CD14-positive monocyte (primary cell): ENCODE results near the gene APOB. TPM values are rescaled to one million over a fixed set of nuclear protein-coding genes. Genes with fewer than 3 reads are reported as not detected.

Experiments
- DNase-seq, 3 donors: peaks; one replicate each; pipeline ENCODE4 v3.0.0-alpha.2; 2011 to 2022
- H2AFZ ChIP-seq: 2 replicates; pipeline ENCODE4 v1.6.0; 2012; ENCODE audit warnings: mild to moderate bottlenecking, low read depth, low read length, inconsistent platforms; ENCODE audit not compliant: insufficient read depth, poor library complexity, severe bottlenecking
- H3K27ac ChIP-seq, 2 donors: 1 replicate in 1 of 2; 2 replicates in 1 of 2; pipeline ENCODE4 v1.5.1; 2012 to 2013; ENCODE audit warnings: low read length in 2 of 2, control low read depth in 1 of 2, inconsistent platforms in 1 of 2, low read depth in 1 of 2, mild to moderate bottlenecking in 1 of 2
- H3K27me3 ChIP-seq, 2 donors: one replicate each; pipeline versions ENCODE4 v1.6.0 to v1.6.1; 2011 to 2013; ENCODE audit warnings: low read length in 2 of 2; ENCODE audit not compliant: control insufficient read depth in 2 of 2, insufficient read depth in 2 of 2
- H3K36me3 ChIP-seq, 2 donors: replicated peaks in 1 of 2; 1 replicate in 1 of 2; 2 replicates in 1 of 2; pipeline versions ENCODE4 v1.5.1 to v1.6.1; 2012 to 2013; ENCODE audit warnings: low read length in 2 of 2, control low read depth in 1 of 2, inconsistent platforms in 1 of 2, mild to moderate bottlenecking in 1 of 2; ENCODE audit not compliant: insufficient read depth in 2 of 2, control insufficient read depth in 1 of 2
- H3K4me1 ChIP-seq, 2 donors: 1 replicate in 1 of 2; 2 replicates in 1 of 2; pipeline versions ENCODE4 v1.5.1 to v1.6.1; 2012 to 2013; ENCODE audit warnings: low read length in 2 of 2, control low read depth in 1 of 2, inconsistent platforms in 1 of 2, mild to moderate bottlenecking in 1 of 2, moderate library complexity in 1 of 2; ENCODE audit not compliant: insufficient read depth in 2 of 2, control insufficient read depth in 1 of 2
- H3K4me2 ChIP-seq: replicated peaks from 2 replicates; pipeline ENCODE3; 2012; ENCODE audit warnings: low read length, moderate library complexity, mild to moderate bottlenecking; ENCODE audit not compliant: poor library complexity, severe bottlenecking; ENCODE audit errors: extremely low read depth
- H3K4me3 ChIP-seq, 3 experiments: fragments of 200-600 bp in 1 of 3; sonication (generic) in 1 of 3; replicated peaks in 1 of 3; 1 replicate in 2 of 3; 2 replicates in 1 of 3; pipeline ENCODE4 v1.5.1; 2011 to 2013; ENCODE audit warnings: low read length in 3 of 3, mild to moderate bottlenecking in 3 of 3, control low read depth in 2 of 3, low read depth in 2 of 3, inconsistent platforms in 1 of 3, moderate library complexity in 1 of 3
- H3K79me2 ChIP-seq: 2 replicates; pipeline ENCODE4 v1.6.0; 2012; ENCODE audit warnings: mild to moderate bottlenecking, control low read depth, inconsistent platforms, low read length, moderate library complexity; ENCODE audit not compliant: insufficient read depth
- H3K9ac ChIP-seq: 2 replicates; pipeline ENCODE4 v1.6.0; 2017; ENCODE audit warnings: low read length, mild to moderate bottlenecking; ENCODE audit not compliant: insufficient read depth, poor library complexity, severe bottlenecking
- H3K9me3 ChIP-seq, 2 donors: replicated peaks in 1 of 2; 1 replicate in 1 of 2; 2 replicates in 1 of 2; pipeline versions ENCODE4 v1.5.1 to v1.6.1; 2012 to 2013; ENCODE audit warnings: low read length in 2 of 2, control low read depth in 1 of 2; ENCODE audit not compliant: control insufficient read depth in 1 of 2, insufficient read depth in 1 of 2
- H4K20me1 ChIP-seq: 2 replicates; pipeline ENCODE4 v1.6.0; 2012; ENCODE audit warnings: mild to moderate bottlenecking, low read length, control low read depth, moderate library complexity; ENCODE audit not compliant: insufficient read depth
- H3K27ac Mint-ChIP-seq, 7 donors: one replicate each; pipeline ENCODE4 v1.8.0; 2020; ENCODE audit warnings: mild to moderate bottlenecking in 7 of 7, mixed read lengths in 7 of 7, moderate library complexity in 6 of 7, inconsistent platforms in 2 of 7
- H3K27me3 Mint-ChIP-seq, 3 donors: one replicate each; pipeline ENCODE4 v1.8.0; 2021 to 2022; ENCODE audit warnings: low read depth in 3 of 3, mild to moderate bottlenecking in 3 of 3, mixed read lengths in 3 of 3, moderate library complexity in 3 of 3, inconsistent platforms in 1 of 3
- H3K36me3 Mint-ChIP-seq, 2 donors: one replicate each; pipeline ENCODE4 v1.8.0; 2020; ENCODE audit warnings: mixed read lengths in 2 of 2, inconsistent platforms in 1 of 2, mild to moderate bottlenecking in 1 of 2
- H3K4me1 Mint-ChIP-seq: one replicate; pipeline ENCODE4 v1.8.0; 2020; ENCODE audit warnings: mild to moderate bottlenecking, mixed read lengths
- H3K4me3 Mint-ChIP-seq, 2 donors: one replicate each; pipeline ENCODE4 v1.8.0; 2020; ENCODE audit warnings: mild to moderate bottlenecking in 2 of 2, mixed read lengths in 2 of 2, moderate library complexity in 1 of 2
- H3K9me3 Mint-ChIP-seq, 7 donors: one replicate each; pipeline ENCODE4 v1.8.0; 2020 to 2022; ENCODE audit warnings: mixed read lengths in 7 of 7, mild to moderate bottlenecking in 6 of 7, moderate library complexity in 6 of 7, inconsistent platforms in 2 of 7
- CTCF ChIP-seq: fragments of 200-600 bp; IDR thresholded peaks from one replicate; pipeline ENCODE4 v1.8.0; 2022; ENCODE audit warnings: antibody characterized with exemption, mild to moderate bottlenecking
- WGBS: methylation state at CpG from one replicate; pipeline ENCODE4 v1.1.5; 2013; ENCODE audit warnings: missing lambda C conversion rate; ENCODE audit not compliant: insufficient coverage; 5-methylcytosine and 5-hydroxymethylcytosine counted together
- intact Hi-C, 2 donors: fragments of 100-400 bp; cut with micrococcal nuclease; formaldehyde crosslinking; loops; one replicate each; pipeline versions ENCODE4 v1.15.0 to v1.15.1; 2023
- polyA plus RNA-seq, 3 donors: library from polyadenylated mRNA; depleted of rRNA in 1 of 3; unstranded in 2 of 3; stranded (reverse) in 1 of 3; fragments of 300-500 nt in 2 of 3; fragments of >200 nt in 1 of 3; fragmentation: Illumina TruSeq in 2 of 3; gene quantifications; 1 replicate in 2 of 3; 2 replicates in 1 of 3; pipeline ENCODE4 v1.2.3, GENCODE V29; 2012 to 2021

The APOB gene
- polyA plus RNA-seq, 3 donors = 0.02 TPM; not detected in 2

- H3K4me1 Mint-ChIP-seq = no peaks in the 10 kb centered on the region
- Histone ChIP-seq H3K79me2 (no peaks in the 10 kb centered on the region), H3K27me3 (no peaks in the 10 kb centered on the region), H3K9ac (no peak overlapping the region), H3K9me3 (no peaks in the 10 kb centered on the region), H3K4me2 (no peak overlapping the region), H3K27ac (no peak overlapping the region), H3K36me3 (no peaks in the 10 kb centered on the region), H3K4me3 (no peak overlapping the region), H2AFZ (no peak overlapping the region), H3K4me1 (no peaks in the 10 kb centered on the region), H4K20me1 (no peaks in the 10 kb centered on the region)
- no peaks in the 10 kb centered on the region for H3K36me3 Mint-ChIP-seq
- intact Hi-C loops = no loop called here
- WGBS = 83% methylated on average over 1 of the region's 3 CpGs
- TF ChIP-seq CTCF = no peak
- no peak overlapping the region for H3K4me3 Mint-ChIP-seq
- DNase-seq = no peak
- H3K9me3 Mint-ChIP-seq = peaks cover 0 to 3% (median 0%) of the 10 kb centered on the region in 7 donors
- H3K27ac Mint-ChIP-seq = no peak overlapping the region
- H3K27me3 Mint-ChIP-seq = peaks cover 3 to 4% (median 3%) of the 10 kb centered on the region in 3 donors
These were observed 11.6 kb upstream of the APOB start for GRCh38 chr2:21055451-21055850.

GRCh38 chr2:21054011-21054410, 10.1 kb upstream of the APOB start:
- H3K27ac Mint-ChIP-seq = no peak overlapping the region
- WGBS = 100% methylated on average over 3 of the region's 6 CpGs
- no peaks in the 10 kb centered on the region for H3K27me3 ChIP-seq

More at GRCh38 chr2:21054011-21054410, 10.1 kb upstream of the APOB start:
- no peak for DNase-seq
- peaks cover 0 to 3% (median 0%) of the 10 kb centered on the region in 7 donors for H3K9me3 Mint-ChIP-seq
- H3K27me3 Mint-ChIP-seq = peaks cover 3 to 4% (median 3%) of the 10 kb centered on the region in 3 donors
- Histone ChIP-seq H3K9ac (no peak overlapping the region), H3K79me2 (no peaks in the 10 kb centered on the region), H3K36me3 (no peaks in the 10 kb centered on the region), H4K20me1 (no peaks in the 10 kb centered on the region), H3K9me3 (no peaks in the 10 kb centered on the region), H3K4me1 (no peaks in the 10 kb centered on the region), H3K4me2 (no peak overlapping the region), H3K27ac (no peak overlapping the region), H3K4me3 (no peak overlapping the region), H2AFZ (no peak overlapping the region)
- H3K36me3 Mint-ChIP-seq = no peaks in the 10 kb centered on the region
- no peaks in the 10 kb centered on the region for H3K4me1 Mint-ChIP-seq
- intact Hi-C loops = no loop called here
- no peak for TF ChIP-seq CTCF
- no peak overlapping the region for H3K4me3 Mint-ChIP-seq
